ENCODE data around the gene TESMIN.

TESMIN gene

GRCh38 chr11:68658097-68658496 is 93.2 kb downstream of the TESMIN start:
- no peak for DNase-seq

All from EL (cell line).